Astrocyte (in vitro differentiated cells and primary cell): ENCODE data around the gene GLB1L. TPM values are rescaled to one million over a fixed set of nuclear protein-coding genes. Genes with fewer than 3 reads are reported as not detected.
A peak's percentile ranks its signal among the peaks of the same experiment; 100 is the strongest.

Experiments
- DNase-seq: peaks from one replicate; pipeline ENCODE4 v3.0.0-alpha.2; 2010; ENCODE audit warnings: low read depth
- FAIRE-seq: peaks from 2 replicates; lab custom pipeline; 2011; peaks lifted over from hg19 to GRCh38; lab: Jason Lieb, UNC
- H2AFZ ChIP-seq: 2 replicates; pipeline ENCODE4 v1.6.0; 2012; ENCODE audit warnings: low read depth, low read length, inconsistent platforms
- H3K27ac ChIP-seq: 2 replicates; pipeline ENCODE4 v1.5.1; 2011; ENCODE audit warnings: low read depth, low read length, inconsistent platforms
- H3K27me3 ChIP-seq: 2 replicates; pipeline ENCODE4 v1.6.0; 2011; ENCODE audit warnings: low read length, inconsistent platforms; ENCODE audit not compliant: insufficient read depth
- H3K36me3 ChIP-seq: 2 replicates; pipeline ENCODE4 v1.5.1; 2011; ENCODE audit warnings: low read length, inconsistent platforms; ENCODE audit not compliant: insufficient read depth
- H3K4me1 ChIP-seq: 2 replicates; pipeline ENCODE4 v1.5.1; 2011; ENCODE audit warnings: low read length, inconsistent platforms; ENCODE audit not compliant: insufficient read depth
- H3K4me2 ChIP-seq: 2 replicates; pipeline ENCODE4 v1.6.0; 2012; ENCODE audit warnings: low read length, inconsistent platforms
- H3K4me3 ChIP-seq: 2 replicates; pipeline ENCODE4 v1.5.1; 2011; ENCODE audit warnings: low read depth, mild to moderate bottlenecking, low read length, inconsistent platforms; ENCODE audit not compliant: insufficient read depth
- H3K79me2 ChIP-seq: 2 replicates; pipeline ENCODE4 v1.6.0; 2012; ENCODE audit warnings: mild to moderate bottlenecking, low read length, inconsistent platforms; ENCODE audit not compliant: insufficient read depth
- H3K9ac ChIP-seq: 2 replicates; pipeline ENCODE4 v1.6.0; 2012; ENCODE audit warnings: mild to moderate bottlenecking, low read length, inconsistent platforms
- H3K9me3 ChIP-seq: 2 replicates; pipeline ENCODE4 v1.5.1; 2012; ENCODE audit warnings: low read depth, mild to moderate bottlenecking, low read length, inconsistent platforms; ENCODE audit not compliant: insufficient read depth
- H4K20me1 ChIP-seq: 2 replicates; pipeline ENCODE4 v1.6.0; 2012; ENCODE audit warnings: low read length, inconsistent platforms; ENCODE audit not compliant: insufficient read depth
- H3K27ac Mint-ChIP-seq: one replicate; pipeline ENCODE4 v1.8.0; 2021; ENCODE audit warnings: mild to moderate bottlenecking, mixed read lengths; ENCODE audit not compliant: unreplicated experiment
- H3K27me3 Mint-ChIP-seq: one replicate; pipeline ENCODE4 v1.8.0; 2021; ENCODE audit warnings: low read depth, mixed read lengths; ENCODE audit not compliant: unreplicated experiment
- H3K36me3 Mint-ChIP-seq: one replicate; pipeline ENCODE4 v1.8.0; 2021; ENCODE audit warnings: low read depth, mixed read lengths; ENCODE audit not compliant: unreplicated experiment
- H3K4me1 Mint-ChIP-seq: one replicate; pipeline ENCODE4 v1.8.0; 2021; ENCODE audit warnings: low read depth, mixed read lengths; ENCODE audit not compliant: unreplicated experiment
- H3K4me3 Mint-ChIP-seq: one replicate; pipeline ENCODE4 v1.8.0; 2021; ENCODE audit warnings: mild to moderate bottlenecking, moderate library complexity, mixed read lengths; ENCODE audit not compliant: unreplicated experiment
- H3K9me3 Mint-ChIP-seq: one replicate; pipeline ENCODE4 v1.8.0; 2021; ENCODE audit warnings: mild to moderate bottlenecking, mixed read lengths; ENCODE audit not compliant: unreplicated experiment
- CTCF ChIP-seq: IDR thresholded peaks from 2 replicates; pipeline ENCODE4 v1.5.1; 2011; ENCODE audit warnings: low read depth, mild to moderate bottlenecking, inconsistent platforms, low read length, moderate library complexity; ENCODE audit not compliant: insufficient read depth
- EZH2 ChIP-seq: IDR thresholded peaks from 2 replicates; pipeline ENCODE4 v1.6.1; 2012; ENCODE audit warnings: mild to moderate bottlenecking, low read length, inconsistent platforms; ENCODE audit not compliant: insufficient read depth
- total RNA-seq: library from RNA; stranded (reverse); gene quantifications from 2 replicates; pipeline ENCODE4 v1.2.1, GENCODE V29; 2021

GLB1L gene
- total RNA-seq, 1 donor from 2014 or later, result 2.7 TPM

DNA sequence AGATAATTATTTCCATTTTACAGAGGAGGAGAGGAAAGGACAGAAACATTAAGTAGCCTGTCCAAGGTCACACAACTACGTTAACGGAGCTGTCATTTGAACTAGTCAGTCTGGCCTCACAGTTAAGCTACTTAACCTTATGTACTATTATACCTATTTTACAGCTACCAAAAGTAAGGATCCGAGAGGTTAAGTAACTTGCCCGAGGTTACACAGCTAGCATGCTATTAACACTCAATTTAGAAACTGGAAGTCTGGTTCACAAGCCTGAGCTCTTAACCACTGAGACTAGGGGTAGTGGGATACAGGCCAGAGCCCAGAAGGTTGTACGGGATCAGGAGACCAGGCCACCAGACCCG lies 476 bp downstream of the GLB1L start:
- peaks cover 20% of the 10 kb centered on the region for H3K4me1 Mint-ChIP-seq
- Histone ChIP-seq H3K4me1 (peaks cover 25% of the 10 kb centered on the region), H3K27ac (peak overlapping the region; percentile 95), H3K4me3 (peak overlapping the region; percentile 94), H3K36me3 (no peaks in the 10 kb centered on the region), H3K27me3 (no peaks in the 10 kb centered on the region), H3K79me2 (peaks cover 29% of the 10 kb centered on the region), H3K4me2 (peak overlapping the region; percentile 100), H4K20me1 (peaks cover 1% of the 10 kb centered on the region), H3K9ac (peak overlapping the region; percentile 97), H3K9me3 (no peaks in the 10 kb centered on the region), H2AFZ (peak overlapping the region; percentile 83)
- H3K27ac Mint-ChIP-seq, result peak overlapping the region; percentile 95
- FAIRE-seq (no peak), DNase-seq (no peak)
- no peaks in the 10 kb centered on the region for H3K27me3 Mint-ChIP-seq
- peak overlapping the region; percentile 96 for H3K4me3 Mint-ChIP-seq
- H3K36me3 Mint-ChIP-seq, result peaks cover 4% of the 10 kb centered on the region
- TF ChIP-seq EZH2, result no peak
- TF ChIP-seq CTCF, result no peak
- H3K9me3 Mint-ChIP-seq, result no peaks in the 10 kb centered on the region

DNA sequence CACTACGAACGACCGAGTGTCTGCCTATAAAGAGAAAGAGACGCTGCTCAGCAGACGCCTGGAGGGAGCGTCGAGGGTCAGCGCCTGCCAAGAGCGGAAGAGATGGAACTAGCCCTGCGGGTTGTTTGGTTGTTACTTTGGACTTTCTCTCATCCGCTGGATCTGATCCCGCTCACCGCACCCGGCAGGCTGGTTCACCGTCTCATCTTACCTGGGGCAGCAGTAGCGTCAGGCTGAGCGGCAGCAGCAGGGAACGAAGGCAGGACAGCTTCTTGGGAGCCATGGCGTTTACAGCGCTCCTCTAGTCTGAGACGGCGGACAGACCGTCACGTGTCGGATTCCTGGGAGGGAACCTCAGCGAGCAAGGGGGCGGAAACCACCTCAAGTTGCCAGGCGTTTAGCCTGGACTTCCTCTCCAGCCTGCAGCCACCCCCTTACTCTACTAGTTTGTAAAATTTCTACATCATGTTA lies 1.9 kb downstream of the GLB1L start:
- H3K27ac Mint-ChIP-seq, result no peak overlapping the region
- no peak overlapping the region for H3K9ac ChIP-seq
- FAIRE-seq (no peak), DNase-seq (no peak)
- H3K9me3 ChIP-seq, result no peaks in the 10 kb centered on the region
- H3K4me1 Mint-ChIP-seq, result peaks cover 7% of the 10 kb centered on the region
- H3K36me3 ChIP-seq, result peaks cover 5% of the 10 kb centered on the region
- H3K27me3 ChIP-seq, result no peaks in the 10 kb centered on the region
- no peak for TF ChIP-seq EZH2
- no peaks in the 10 kb centered on the region for H3K27me3 Mint-ChIP-seq
- no peak overlapping the region for H3K27ac ChIP-seq
- no peak overlapping the region for H3K4me3 ChIP-seq
- peaks cover 15% of the 10 kb centered on the region for H3K4me1 ChIP-seq
- no peak overlapping the region for H3K4me2 ChIP-seq
- H3K36me3 Mint-ChIP-seq, result peaks cover 5% of the 10 kb centered on the region
- no peaks in the 10 kb centered on the region for H4K20me1 ChIP-seq
- no peak overlapping the region for H3K4me3 Mint-ChIP-seq
- H3K9me3 Mint-ChIP-seq, result no peaks in the 10 kb centered on the region
- no peak overlapping the region for H2AFZ ChIP-seq
- H3K79me2 ChIP-seq, result peaks cover 29% of the 10 kb centered on the region

- DNase-seq, result no peak
These were observed 10.9 kb downstream of the GLB1L start for GRCh38 chr2:219234331-219234730.

More at GRCh38 chr2:219234331-219234730, 10.9 kb downstream of the GLB1L start:
- Histone ChIP-seq H3K4me3 (no peak overlapping the region), H3K79me2 (peaks cover 11% of the 10 kb centered on the region), H3K4me2 (no peak overlapping the region), H3K4me1 (peaks cover 8% of the 10 kb centered on the region), H2AFZ (no peak overlapping the region), H3K9ac (no peak overlapping the region), H3K27me3 (no peaks in the 10 kb centered on the region), H3K9me3 (no peaks in the 10 kb centered on the region), H3K27ac (no peak overlapping the region), H4K20me1 (no peaks in the 10 kb centered on the region), H3K36me3 (peaks cover 31% of the 10 kb centered on the region)
- Mint-ChIP-seq H3K27me3 (no peaks in the 10 kb centered on the region), H3K9me3 (no peaks in the 10 kb centered on the region), H3K27ac (no peak overlapping the region), H3K4me1 (peaks cover 5% of the 10 kb centered on the region), H3K36me3 (peaks cover 32% of the 10 kb centered on the region), H3K4me3 (no peak overlapping the region)
- no peak for FAIRE-seq
- TF ChIP-seq EZH2, result no peak
- TF ChIP-seq CTCF, result no peak
